Measurements from ENCODE around the gene CHAC2. TPM values are rescaled to one million over a fixed set of nuclear protein-coding genes. Genes with fewer than 3 reads are reported as not detected.
"Not testable (repeated sequence)": the region's sequence is repeated elsewhere in the genome, so short reads cannot be mapped to it uniquely, and the experiment has no call there.

The CHAC2 gene
- 1.6 TPM for total RNA-seq
- long read RNA-seq, transcript CHAC2-201 (3 exons, 1,321 nt): major isoform, 5 of 16 reads
- long read RNA-seq, partial matches to known transcripts: 0 of 16 reads
- long read RNA-seq, other reads (novel, unspliced or antisense): 11 of 16 reads

DNA sequence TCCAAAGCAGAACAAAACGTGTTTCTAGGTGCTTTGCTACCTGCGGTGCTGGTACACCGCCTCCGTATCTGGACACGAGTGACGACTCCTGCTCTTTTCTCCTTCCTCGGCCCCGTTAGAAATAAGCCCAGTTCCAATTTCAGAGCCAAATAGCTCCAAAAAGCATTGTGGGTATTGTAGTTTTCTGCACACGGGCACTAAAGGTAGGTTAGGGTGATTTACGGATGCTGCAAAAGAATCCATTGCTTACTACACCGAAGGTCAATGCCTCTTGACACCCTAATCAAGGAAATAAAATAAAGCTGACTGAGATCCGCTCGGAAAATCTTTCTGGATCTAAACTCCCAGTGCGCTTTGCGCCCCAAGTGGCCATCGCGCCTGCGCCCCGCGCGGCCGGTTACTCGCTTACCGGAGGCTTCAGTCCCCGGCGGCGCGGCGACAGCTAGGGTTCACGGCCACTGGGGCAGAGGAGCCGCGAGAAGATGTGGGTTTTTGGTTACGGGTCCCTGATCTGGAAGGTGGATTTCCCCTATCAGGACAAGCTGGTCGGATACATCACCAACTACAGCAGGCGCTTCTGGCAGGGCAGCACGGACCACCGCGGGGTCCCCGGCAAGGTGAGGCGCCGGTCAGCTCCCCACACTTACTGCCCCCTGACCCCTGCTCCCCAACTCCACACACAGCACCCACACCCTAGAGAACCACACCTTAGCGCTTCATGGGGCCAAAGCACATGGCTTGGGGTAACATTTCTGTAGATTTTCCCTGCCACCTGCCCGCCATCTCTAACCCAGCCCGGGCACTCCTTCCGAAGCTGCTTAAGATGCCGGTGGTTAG lies at the start of gene CHAC2:
TSS of gene CHAC2 (plus strand) at position 400 of the 837 bp plus-strand sequence. CDS start at position 483, 83 bp downstream.
- H3K36me3 ChIP-seq: peaks cover 20% of the 10 kb centered on the region
- intact Hi-C loops (cut with DNase I): no loop called here
- H3K9me3 ChIP-seq: no peaks in the 10 kb centered on the region
- DNase-seq (peak; percentile 93), ATAC-seq (peak; percentile 97 to 99)
- H3K27ac ChIP-seq: peak within 1 kb of the TSS; percentile 76
- no peaks in the 10 kb centered on the region for H3K27me3 ChIP-seq (ENCODE audit: low read depth)
- H3K4me1 ChIP-seq: peaks cover 15% of the 10 kb centered on the region
- TF ChIP-seq, protein P1, sequence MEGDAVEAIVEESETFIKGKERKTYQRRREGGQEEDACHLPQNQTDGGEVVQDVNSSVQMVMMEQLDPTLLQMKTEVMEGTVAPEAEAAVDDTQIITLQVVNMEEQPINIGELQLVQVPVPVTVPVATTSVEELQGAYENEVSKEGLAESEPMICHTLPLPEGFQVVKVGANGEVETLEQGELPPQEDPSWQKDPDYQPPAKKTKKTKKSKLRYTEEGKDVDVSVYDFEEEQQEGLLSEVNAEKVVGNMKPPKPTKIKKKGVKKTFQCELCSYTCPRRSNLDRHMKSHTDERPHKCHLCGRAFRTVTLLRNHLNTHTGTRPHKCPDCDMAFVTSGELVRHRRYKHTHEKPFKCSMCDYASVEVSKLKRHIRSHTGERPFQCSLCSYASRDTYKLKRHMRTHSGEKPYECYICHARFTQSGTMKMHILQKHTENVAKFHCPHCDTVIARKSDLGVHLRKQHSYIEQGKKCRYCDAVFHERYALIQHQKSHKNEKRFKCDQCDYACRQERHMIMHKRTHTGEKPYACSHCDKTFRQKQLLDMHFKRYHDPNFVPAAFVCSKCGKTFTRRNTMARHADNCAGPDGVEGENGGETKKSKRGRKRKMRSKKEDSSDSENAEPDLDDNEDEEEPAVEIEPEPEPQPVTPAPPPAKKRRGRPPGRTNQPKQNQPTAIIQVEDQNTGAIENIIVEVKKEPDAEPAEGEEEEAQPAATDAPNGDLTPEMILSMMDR (IDR thresholded peaks at IDR 0.05): peak; percentile 56
- H3K4me3 ChIP-seq: peak within 1 kb of the TSS; percentile 79

DNA sequence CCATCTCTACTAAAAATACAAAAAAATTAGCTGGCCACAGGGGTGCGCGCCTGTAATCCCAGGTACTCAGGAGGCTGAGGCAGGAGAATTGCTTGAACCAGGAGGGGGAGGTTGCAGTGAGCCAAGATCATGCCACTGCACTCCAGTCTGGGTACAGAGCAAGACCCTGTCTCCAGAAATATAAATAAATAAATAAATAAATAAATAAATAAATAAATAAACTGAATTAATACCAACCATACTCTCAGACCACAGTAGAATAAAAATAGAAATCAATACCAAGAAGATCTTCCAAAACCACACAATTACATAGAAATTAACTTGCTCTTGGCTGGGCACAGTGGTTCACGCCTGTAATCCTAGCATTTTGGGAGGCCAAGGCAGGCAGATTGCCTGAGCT lies 46.7 kb upstream of the CHAC2 start:
- H3K27ac ChIP-seq; H3K4me1 ChIP-seq; H3K9me3 ChIP-seq; H3K4me3 ChIP-seq; H3K36me3 ChIP-seq; H3K27me3 ChIP-seq (ENCODE audit: low read depth); intact Hi-C loops (cut with DNase I); ATAC-seq; DNase-seq: not testable (repeated sequence)

DNA sequence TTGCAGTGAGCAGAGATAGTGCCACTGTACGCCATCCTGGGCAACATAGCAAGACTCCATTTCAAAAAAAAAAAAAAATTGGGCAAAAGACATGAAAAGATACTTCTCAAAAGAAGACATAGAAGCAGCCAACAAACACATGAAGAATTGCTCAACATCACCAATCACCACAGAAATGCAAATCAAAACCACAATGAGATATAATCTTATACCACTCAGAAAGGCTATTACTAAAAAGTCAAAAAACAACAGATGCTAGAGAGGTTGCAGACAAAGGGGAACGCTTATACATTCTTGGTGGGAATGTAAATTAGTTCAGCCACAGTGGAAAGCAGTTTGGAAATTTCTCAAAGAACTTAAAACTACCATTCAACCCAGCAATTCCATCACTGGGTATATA lies 43.1 kb upstream of the CHAC2 start:
- intact Hi-C loops (cut with DNase I): no loop called here
- TF ChIP-seq, protein P1 (IDR thresholded peaks at IDR 0.05): no peak
- no peak for ATAC-seq

DNA sequence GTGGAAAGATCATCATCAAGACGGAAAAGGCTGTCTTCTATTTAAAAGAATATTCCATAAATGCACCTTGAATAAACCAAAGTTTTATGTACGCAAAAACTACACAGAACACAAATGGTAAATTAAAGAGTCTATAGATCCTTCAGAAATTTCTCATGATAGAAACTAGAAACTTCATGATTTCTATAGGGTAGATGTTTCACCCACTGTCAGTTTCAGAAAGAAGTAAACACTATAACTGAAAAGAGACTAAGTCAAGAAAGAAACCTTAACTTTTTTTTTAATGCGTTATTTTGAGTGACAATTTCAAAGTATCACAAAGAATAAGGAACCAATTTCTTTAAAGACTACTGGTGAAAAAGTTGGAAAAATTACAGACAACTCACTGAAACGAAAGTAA lies 41.9 kb upstream of the CHAC2 start:
- TF ChIP-seq, protein P1 (IDR thresholded peaks at IDR 0.05): no peak
- intact Hi-C loops (cut with DNase I): no loop called here
- DNase-seq (no peak), ATAC-seq (no peak)
- Histone ChIP-seq H3K4me3 (no peak overlapping the region), H3K36me3 (peaks cover 27% of the 10 kb centered on the region), H3K4me1 (no peaks in the 10 kb centered on the region), H3K27me3 (ENCODE audit: low read depth) (no peaks in the 10 kb centered on the region), H3K27ac (no peak overlapping the region), H3K9me3 (no peaks in the 10 kb centered on the region)

More for the DNA sequence above, 43.1 kb upstream of the CHAC2 start:
- Histone ChIP-seq H3K9me3 (no peaks in the 10 kb centered on the region), H3K4me3 (no peak overlapping the region), H3K36me3 (peaks cover 27% of the 10 kb centered on the region), H3K27ac (no peak overlapping the region), H3K27me3 (ENCODE audit: low read depth) (no peaks in the 10 kb centered on the region), H3K4me1 (no peaks in the 10 kb centered on the region)
- DNase-seq: no peak

DNA sequence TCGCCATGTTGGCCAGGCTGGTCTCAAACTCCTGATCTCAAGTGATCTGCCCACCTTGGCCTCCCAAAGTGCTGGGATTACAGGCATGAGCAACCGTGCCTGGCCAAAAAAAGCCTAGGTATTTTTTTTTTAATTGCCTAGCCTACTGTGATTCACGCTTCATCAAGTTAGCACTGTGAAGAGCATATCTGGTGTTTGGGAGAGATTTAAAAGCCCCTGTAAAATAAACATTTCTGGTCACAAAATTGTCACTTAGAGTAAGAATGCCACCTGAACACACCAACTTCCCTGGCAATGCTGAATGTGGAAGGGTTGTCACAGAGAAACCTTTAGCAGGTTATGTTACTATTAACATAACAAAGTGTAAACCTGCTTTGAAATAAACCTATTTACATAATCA lies 39.7 kb upstream of the CHAC2 start:
- Histone ChIP-seq H3K9me3 (no peaks in the 10 kb centered on the region), H3K36me3 (peaks cover 27% of the 10 kb centered on the region), H3K27ac (no peak overlapping the region), H3K4me3 (no peak overlapping the region), H3K27me3 (ENCODE audit: low read depth) (no peaks in the 10 kb centered on the region), H3K4me1 (no peaks in the 10 kb centered on the region)
- ATAC-seq: no peak
- intact Hi-C loops (cut with DNase I): no loop called here
- TF ChIP-seq, protein P1 (IDR thresholded peaks at IDR 0.05): no peak
- DNase-seq: no peak

DNA sequence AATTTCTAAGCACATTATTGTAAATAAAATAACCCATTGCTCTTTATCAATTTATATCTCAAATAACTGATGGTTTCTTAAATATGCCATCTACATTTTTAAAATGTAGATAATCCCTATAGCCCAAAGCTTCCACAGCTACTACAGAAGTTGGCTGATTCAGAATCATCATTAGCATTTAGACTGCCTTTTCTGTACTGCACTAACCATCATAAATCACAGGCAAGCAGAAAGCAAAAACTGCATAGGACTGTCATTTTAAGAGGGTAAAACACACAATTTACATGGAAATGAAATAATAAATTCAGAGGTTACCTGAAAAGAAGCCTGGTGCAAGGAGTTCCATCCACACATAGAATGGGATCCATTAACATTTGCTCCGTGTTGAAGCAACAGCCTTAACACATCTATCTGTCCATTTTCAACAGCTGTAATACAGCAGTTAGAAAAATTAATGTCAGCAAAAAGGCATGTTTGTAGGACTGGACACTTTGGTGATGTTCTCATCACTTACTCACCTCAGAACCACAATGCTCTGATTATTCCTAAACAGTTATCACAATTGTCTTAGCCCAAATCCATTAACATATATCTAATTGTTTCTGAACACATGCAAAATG lies 38.4 kb upstream of the CHAC2 start:
- no peak overlapping the region for H3K4me3 ChIP-seq
- no peak for ATAC-seq
- DNase-seq: no peak
- peaks cover 27% of the 10 kb centered on the region for H3K36me3 ChIP-seq
- TF ChIP-seq, protein P1 (IDR thresholded peaks at IDR 0.05): no peak
- H3K27ac ChIP-seq: no peak overlapping the region
- intact Hi-C loops (cut with DNase I): no loop called here
- H3K4me1 ChIP-seq: no peaks in the 10 kb centered on the region
- H3K9me3 ChIP-seq: no peaks in the 10 kb centered on the region
- no peaks in the 10 kb centered on the region for H3K27me3 ChIP-seq (ENCODE audit: low read depth)

Measured in lower lobe of right lung (tissue), 2 donors.